Muscle layer of duodenum (tissue), 2 donors: Measurements from ENCODE around the gene CASQ1.
A peak's percentile ranks its signal among the peaks of the same experiment; 100 is the strongest.

Source experiments
- H3K27ac ChIP-seq: one replicate; pipeline ENCODE4 v1.7.0; 2013; ENCODE audit warnings: mild to moderate bottlenecking, low read length
- H3K27me3 ChIP-seq: one replicate; pipeline ENCODE4 v1.7.0; 2013; ENCODE audit warnings: low read depth, mild to moderate bottlenecking, control low read depth, low read length
- H3K36me3 ChIP-seq, 2 donors: one replicate each; pipeline ENCODE4 v1.7.0; 2013; ENCODE audit warnings: low read length in 2 of 2, control low read depth in 1 of 2, mild to moderate bottlenecking in 1 of 2; ENCODE audit not compliant: insufficient read depth in 2 of 2, control insufficient read depth in 1 of 2
- H3K4me1 ChIP-seq, 2 donors: one replicate each; pipeline ENCODE4 v1.7.0; 2013; ENCODE audit warnings: low read length in 2 of 2, mild to moderate bottlenecking in 2 of 2, control low read depth in 1 of 2, moderate library complexity in 1 of 2; ENCODE audit not compliant: insufficient read depth in 2 of 2, control insufficient read depth in 1 of 2
- H3K4me3 ChIP-seq, 2 donors: one replicate each; pipeline ENCODE4 v1.7.0; 2013; ENCODE audit warnings: low read length in 2 of 2, low read depth in 1 of 2, mild to moderate bottlenecking in 1 of 2
- H3K9me3 ChIP-seq, 2 donors: one replicate each; pipeline ENCODE4 v1.7.0; 2013; ENCODE audit warnings: low read length in 2 of 2, control low read depth in 1 of 2, mild to moderate bottlenecking in 1 of 2; ENCODE audit not compliant: control insufficient read depth in 1 of 2
- donor health status: healthy.

CASQ1 gene

GRCh38 chr1:160188341-160188740, 2.0 kb upstream of the CASQ1 start:
- no peak overlapping the region for H3K27ac ChIP-seq
- H3K4me1 ChIP-seq = peaks cover 5 to 36% of the 10 kb centered on the region in 2 donors
- no peaks in the 10 kb centered on the region for H3K27me3 ChIP-seq
- H3K9me3 ChIP-seq = no peaks in the 10 kb centered on the region
- H3K36me3 ChIP-seq = no peaks in the 10 kb centered on the region
- H3K4me3 ChIP-seq = no peak overlapping the region

GRCh38 chr1:160191756-160192155, 1.4 kb downstream of the CASQ1 start:
- H3K9me3 ChIP-seq = no peaks in the 10 kb centered on the region
- H3K27me3 ChIP-seq = no peaks in the 10 kb centered on the region
- peaks cover 8 to 38% of the 10 kb centered on the region in 2 donors for H3K4me1 ChIP-seq
- no peaks in the 10 kb centered on the region for H3K36me3 ChIP-seq
- no peak overlapping the region for H3K4me3 ChIP-seq
- no peak overlapping the region for H3K27ac ChIP-seq

GRCh38 chr1:160192234-160192633, 1.9 kb downstream of the CASQ1 start:
- Histone ChIP-seq H3K4me1 (peaks cover 8 to 38% of the 10 kb centered on the region in 2 donors), H3K4me3 (no peak overlapping the region), H3K9me3 (no peaks in the 10 kb centered on the region), H3K27ac (no peak overlapping the region), H3K36me3 (no peaks in the 10 kb centered on the region), H3K27me3 (no peaks in the 10 kb centered on the region)

GRCh38 chr1:160193091-160193819, 2.9 kb downstream of the CASQ1 start:
- no peaks in the 10 kb centered on the region for H3K9me3 ChIP-seq
- no peaks in the 10 kb centered on the region for H3K36me3 ChIP-seq
- peaks cover 8 to 38% of the 10 kb centered on the region in 2 donors for H3K4me1 ChIP-seq
- peak overlapping the region in 1 of 2 donors; percentile 41 for H3K4me3 ChIP-seq
- no peaks in the 10 kb centered on the region for H3K27me3 ChIP-seq
- H3K27ac ChIP-seq = no peak overlapping the region

GRCh38 chr1:160193832-160194736, 3.7 kb downstream of the CASQ1 start:
- no peaks in the 10 kb centered on the region for H3K9me3 ChIP-seq
- H3K4me1 ChIP-seq = peaks cover 8 to 35% of the 10 kb centered on the region in 2 donors
- no peaks in the 10 kb centered on the region for H3K27me3 ChIP-seq
- H3K4me3 ChIP-seq = no peak overlapping the region
- no peaks in the 10 kb centered on the region for H3K36me3 ChIP-seq
- H3K27ac ChIP-seq = no peak overlapping the region

GRCh38 chr1:160194737-160195059, 4.3 kb downstream of the CASQ1 start:
- H3K27me3 ChIP-seq = no peaks in the 10 kb centered on the region
- H3K4me1 ChIP-seq = peaks cover 4 to 29% of the 10 kb centered on the region in 2 donors
- no peaks in the 10 kb centered on the region for H3K36me3 ChIP-seq
- no peak overlapping the region for H3K27ac ChIP-seq
- no peak overlapping the region for H3K4me3 ChIP-seq
- H3K9me3 ChIP-seq = no peaks in the 10 kb centered on the region

GRCh38 chr1:160196143-160196542, 5.8 kb downstream of the CASQ1 start:
- Histone ChIP-seq H3K4me3 (no peak overlapping the region), H3K4me1 (peaks cover 4 to 15% of the 10 kb centered on the region in 2 donors), H3K9me3 (no peaks in the 10 kb centered on the region), H3K27me3 (no peaks in the 10 kb centered on the region), H3K27ac (no peak overlapping the region), H3K36me3 (no peaks in the 10 kb centered on the region)

GRCh38 chr1:160197231-160197630, 6.9 kb downstream of the CASQ1 start:
- Histone ChIP-seq H3K4me3 (no peak overlapping the region), H3K36me3 (no peaks in the 10 kb centered on the region), H3K9me3 (no peaks in the 10 kb centered on the region), H3K4me1 (peaks cover 4 to 13% of the 10 kb centered on the region in 2 donors), H3K27me3 (no peaks in the 10 kb centered on the region), H3K27ac (no peak overlapping the region)

- Histone ChIP-seq H3K36me3 (peaks cover 0 to 5% of the 10 kb centered on the region in 2 donors), H3K4me1 (peaks cover 0 to 7% of the 10 kb centered on the region in 2 donors), H3K4me3 (no peak overlapping the region), H3K27ac (no peak overlapping the region), H3K9me3 (no peaks in the 10 kb centered on the region), H3K27me3 (no peaks in the 10 kb centered on the region)
These were observed 10.4 kb downstream of the CASQ1 start for GRCh38 chr1:160200786-160201185.

GRCh38 chr1:160204526-160205241, 14.3 kb downstream of the CASQ1 start:
- H3K36me3 ChIP-seq = peaks cover under 1 to 6% of the 10 kb centered on the region in 2 donors
- peak overlapping the region; percentile 79 for H3K27ac ChIP-seq
- H3K27me3 ChIP-seq = no peaks in the 10 kb centered on the region
- H3K4me1 ChIP-seq = peaks cover 28 to 32% of the 10 kb centered on the region in 2 donors
- H3K9me3 ChIP-seq = no peaks in the 10 kb centered on the region
- peak overlapping the region; percentile 21 to 31 for H3K4me3 ChIP-seq
